NCI-H1694 treated with DMSO at 0.1 percent for 48 hours (cell line): ENCODE measurements around the gene SFXN4.
"Not testable (repeated sequence)": the region's sequence is repeated elsewhere in the genome, so short reads cannot be mapped to it uniquely, and the experiment has no call there.

Experiments
- DNase-seq: peaks from one replicate; lab custom pipeline; 2025; lab: John Stamatoyannopoulos, UW

Gene SFXN4

DNA sequence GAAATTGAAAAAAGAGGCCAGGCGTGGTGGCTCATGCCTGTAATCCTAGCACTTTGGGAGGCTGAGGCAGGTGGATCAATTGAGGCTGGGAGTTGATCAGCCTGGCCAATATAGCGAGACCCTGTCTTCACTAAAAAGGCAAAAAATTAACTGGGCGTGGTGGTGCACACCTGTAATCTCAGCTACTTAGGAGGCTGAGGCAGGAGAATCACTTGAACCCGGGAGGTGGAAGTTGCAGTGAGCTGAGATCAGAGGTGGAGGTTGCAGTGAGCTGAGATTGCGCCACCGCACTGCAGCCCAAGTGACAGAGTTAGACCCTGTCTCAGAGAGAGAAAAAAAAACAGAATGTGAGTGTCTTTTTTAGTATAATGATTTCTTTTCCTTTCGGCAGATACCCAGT lies 59.6 kb downstream of the SFXN4 start:
- DNase-seq: not testable (repeated sequence)

DNA sequence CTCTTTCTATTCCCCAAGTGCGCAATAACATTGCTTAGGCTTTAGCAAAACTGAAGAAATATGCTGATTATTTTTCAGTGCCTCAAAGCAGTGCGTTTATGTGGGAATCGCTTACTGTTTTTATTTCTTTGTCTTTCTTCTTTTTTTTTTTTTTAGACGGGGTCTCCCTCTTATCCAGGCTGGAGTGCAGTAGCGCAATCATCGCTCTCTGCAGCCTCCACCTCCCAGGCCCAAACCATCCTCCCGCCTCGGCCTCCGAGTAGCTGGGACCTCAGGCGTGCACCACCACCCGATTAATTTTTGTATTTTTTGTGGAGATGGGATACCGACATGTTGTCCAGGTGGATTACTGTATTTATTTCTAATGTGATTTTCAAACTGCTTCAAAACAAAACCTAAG lies 60.4 kb downstream of the SFXN4 start:
- no peak for DNase-seq

DNA sequence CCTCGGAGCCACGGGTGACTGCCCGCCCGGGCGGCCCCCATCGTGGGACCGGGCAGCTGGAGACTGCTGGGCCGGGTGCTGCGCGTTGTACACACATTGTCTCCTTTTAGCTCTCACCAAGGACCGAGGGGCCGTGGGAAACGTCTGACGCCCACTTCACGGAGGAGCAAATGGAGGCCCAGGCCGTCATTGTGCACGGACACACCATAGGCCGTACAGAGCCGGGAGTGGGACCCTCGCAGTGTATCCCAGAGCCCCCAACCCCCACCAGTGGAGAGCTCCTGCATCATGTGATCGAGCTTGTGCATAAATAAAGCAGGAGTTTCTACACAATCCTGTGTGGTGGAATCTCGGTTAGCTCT lies 60.9 kb downstream of the SFXN4 start:
- no peak for DNase-seq

DNA sequence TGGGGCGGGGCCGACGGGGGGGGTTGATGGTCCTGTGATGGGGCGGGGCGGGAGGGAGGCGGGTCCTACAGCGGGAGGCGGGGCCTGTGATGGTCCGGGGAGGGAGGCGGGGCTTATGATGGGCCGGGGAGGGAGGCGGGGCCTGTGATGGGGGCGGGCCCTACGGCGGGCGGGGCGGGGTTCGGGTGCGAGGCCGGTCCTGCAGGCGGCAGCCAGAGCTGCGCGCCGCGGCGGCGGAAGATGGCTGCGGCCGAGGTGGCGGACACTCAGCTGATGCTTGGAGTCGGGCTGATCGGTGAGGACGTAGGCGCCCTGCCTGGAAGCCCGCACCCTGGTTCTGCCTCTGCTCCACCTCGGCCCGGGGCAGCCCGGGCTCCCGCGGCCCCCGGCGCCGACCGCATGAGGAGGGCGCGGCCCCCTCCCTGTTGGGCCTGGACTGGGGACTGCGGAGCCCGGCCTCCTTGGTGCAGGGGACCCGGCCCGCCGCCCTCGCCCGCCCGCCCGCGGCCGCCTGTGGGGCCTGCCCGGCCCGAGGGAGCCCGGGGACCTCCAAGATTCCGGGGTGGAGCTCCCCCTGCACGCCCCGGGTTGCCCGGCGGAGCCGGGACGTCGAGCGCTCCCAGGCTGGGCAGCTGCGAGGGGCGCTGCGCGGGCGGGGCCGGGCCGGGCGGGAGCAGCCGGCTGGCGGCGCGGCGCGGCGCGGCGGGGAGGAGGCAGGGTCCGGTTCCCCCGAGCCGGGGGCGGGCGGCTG lies 61.4 kb downstream of the SFXN4 start, which contains the start of gene DENND10:
Gene DENND10 (plus strand): TSS at position 211 of the 751 bp plus-strand sequence. CDS start 30 bp downstream, at position 241.
- DNase-seq: no peak

DNA sequence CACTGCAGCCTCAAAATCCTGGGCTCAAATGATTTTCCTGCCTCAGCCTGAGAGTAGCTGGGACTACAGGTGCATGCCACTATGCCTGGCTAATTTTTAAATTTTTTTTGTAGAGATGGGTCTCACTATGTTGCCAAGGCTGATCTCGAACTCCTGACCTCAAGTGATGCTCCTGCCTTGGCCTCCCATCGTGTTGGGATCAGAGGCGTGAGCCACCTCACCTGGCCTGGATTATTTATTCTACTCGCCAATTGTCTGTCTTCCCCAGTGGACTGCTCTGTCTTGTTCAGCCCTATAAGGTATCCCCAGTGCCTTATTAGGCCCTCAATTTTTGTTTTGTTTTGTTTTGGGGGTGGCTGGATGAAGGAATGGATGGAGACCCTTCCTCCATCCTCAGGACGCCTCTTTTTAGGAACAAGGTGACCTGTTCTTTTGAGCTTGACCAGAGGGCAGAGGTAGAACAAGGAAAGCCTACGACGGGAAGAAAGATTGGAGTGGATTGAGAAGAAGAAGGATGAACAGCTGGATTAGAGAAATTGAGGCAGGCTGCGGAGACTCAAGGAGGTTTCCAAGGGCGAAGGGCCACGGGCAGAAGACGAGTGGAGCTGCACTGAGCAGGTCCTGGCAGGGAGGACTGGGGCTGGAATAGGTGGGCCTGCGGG lies 62.1 kb downstream of the SFXN4 start:
- no peak for DNase-seq

DNA sequence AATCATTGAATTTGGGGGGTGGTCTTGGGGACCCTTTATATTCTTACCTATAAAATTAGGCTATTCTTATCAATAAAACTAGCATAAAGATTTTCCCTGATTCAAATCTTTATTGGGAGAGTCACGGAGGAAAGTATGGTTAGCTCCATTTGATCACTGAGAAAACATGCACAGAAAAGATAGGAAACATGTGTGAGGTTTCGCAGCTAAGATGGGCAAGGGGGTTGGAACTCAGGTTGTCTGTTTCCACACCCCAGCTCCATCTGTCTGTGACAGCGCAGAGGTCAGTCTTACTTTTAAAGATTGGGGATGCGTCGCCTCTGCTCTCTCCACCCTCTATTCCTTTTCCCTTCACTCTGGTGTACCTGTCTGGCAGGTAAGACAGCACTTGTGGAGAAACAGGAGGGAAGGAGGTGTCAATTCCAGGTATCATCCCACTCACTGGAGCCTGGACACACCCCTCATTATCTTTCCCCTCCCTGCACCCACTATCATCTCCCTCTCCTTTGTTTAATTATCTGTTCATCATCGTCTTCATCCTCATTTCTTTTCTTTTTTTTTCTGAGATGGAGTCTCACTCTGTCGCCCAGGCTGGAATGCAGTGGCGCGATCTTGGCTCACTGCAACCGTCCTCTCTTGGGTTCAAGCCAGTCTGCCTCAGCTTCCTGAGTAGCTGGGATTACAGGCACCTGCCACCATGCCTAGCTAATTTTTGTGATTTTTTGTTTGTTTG lies 64.0 kb downstream of the SFXN4 start:
- DNase-seq: no peak

DNA sequence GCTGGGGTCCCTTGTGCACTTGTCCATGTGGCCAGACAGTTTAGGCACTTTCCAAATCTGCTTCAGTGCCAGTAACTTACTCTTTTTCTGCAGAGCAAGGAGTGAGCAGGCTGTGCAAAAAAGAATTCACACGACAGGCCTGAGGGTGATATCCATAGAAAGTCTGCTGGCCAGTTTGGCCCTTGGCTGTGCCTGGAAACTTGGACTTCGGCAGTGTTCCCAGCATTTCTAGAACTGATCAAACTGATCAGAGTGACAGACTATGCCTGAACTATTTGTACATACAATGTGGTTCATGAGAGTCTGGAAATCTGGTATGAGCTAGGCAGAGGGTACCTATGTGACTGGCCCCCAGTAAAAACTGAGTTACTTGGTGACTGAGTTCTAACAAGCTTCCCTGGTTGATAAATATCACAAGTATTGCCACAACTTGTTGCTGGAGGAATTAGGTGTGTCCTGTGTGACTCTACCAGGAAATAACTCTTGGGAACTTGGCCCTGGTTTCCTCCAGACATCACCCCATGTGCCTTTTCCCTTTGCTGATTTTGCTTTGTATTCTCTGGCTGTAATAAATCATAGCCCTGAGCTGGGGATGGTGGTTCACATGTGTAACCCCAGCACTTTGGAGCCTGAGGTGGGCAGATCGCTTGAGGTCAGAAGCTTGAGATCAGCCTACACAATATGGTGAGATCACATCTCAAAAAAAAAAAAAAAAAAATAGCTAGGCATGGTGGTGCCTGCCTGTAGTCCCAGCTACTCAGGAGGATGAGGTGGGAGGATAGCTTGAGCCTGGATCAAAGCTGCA lies 64.9 kb downstream of the SFXN4 start:
- no peak for DNase-seq

DNA sequence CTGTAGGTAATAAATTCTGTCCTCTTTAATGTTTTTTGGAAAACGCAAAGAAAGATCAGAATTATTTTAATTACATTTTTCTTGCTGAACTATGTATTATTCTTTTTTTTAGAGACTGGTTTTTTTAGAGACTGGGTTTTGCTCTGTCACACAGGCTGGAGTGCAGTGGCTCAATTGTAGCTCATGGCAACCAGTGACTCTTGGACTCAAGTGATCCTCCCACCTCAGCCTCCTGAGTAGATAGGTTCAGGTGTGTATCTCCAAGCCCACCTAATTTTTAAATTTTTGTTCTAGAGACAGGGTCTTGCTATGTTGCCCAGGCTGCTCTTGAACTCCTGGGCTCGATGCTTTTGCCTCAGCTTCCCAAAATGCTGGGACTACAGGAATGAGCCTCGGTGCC lies 66.9 kb downstream of the SFXN4 start:
- DNase-seq: no peak

DNA sequence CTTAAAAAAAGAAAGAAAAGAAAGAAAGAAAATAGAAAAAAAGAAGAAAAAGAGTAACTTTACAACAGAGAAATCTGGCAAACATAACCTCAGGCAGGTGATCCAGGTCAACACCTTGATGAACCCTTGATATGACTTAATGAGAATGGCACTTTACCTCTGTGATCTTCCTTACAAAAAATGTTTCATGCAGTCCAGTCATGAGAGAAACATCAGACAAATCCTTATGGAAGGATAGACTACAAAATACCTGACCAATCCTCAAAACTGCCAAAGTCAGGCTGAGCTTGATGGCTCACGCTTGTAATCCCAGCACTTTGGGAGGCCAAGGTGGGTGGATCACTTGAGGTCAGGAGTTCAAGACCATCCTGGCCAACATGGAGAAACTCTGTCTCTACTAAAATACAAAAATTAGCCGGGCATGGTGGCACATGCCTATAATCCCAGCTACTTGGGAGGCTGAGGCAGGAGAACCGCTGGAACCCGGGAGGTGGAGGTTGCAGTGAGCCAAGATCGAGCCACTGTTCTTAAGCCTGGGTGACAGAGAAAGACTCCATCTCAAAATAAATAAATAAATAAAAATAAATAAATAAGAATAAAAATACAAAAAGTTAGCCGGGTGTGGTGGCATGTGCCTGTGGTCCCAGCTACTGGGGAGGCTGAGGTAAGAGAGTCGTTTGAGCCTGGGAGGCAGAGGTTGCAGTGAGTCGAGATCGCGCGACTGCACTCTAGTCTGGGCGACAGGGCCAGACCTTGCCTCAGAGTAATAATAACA lies 68.7 kb downstream of the SFXN4 start:
- DNase-seq: not testable (repeated sequence)

DNA sequence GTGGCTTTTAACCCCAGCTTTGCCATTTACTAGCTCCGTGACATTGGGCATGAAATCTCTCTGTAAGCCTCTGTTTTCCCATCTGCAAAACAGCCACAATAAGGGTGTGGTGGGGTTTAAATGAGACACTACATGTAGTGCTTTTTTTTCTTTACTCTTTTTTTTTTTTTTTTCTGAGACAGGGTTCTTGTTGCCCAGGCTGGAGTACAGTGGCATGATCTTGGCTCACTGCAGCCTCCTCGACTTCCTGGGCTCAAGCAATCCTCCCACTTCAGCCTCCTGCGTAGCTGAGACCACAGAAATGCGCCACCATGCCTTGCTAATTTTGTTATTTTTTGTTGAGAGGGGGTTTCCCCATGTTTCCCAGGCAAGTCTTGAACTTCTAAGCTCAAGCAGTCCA lies 69.9 kb downstream of the SFXN4 start:
- no peak for DNase-seq

DNA sequence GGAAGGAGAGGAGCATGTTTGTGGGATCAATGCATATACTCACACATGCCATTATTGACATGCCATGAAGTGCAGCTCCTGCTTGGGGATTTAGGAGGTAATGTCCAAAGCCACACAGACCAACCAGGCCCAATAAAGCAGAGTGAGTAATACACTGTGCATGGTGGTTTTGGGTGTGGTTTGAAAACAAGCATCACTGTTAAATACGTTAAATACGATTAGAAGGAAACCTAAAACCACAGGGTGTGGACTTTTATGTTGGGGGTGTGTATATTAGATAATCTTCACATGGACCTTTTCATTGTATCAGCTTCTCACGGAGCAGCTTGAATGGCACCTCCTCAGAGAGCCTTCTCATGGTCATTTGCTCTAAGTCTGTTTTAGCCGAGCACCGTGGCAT lies 74.5 kb downstream of the SFXN4 start:
- DNase-seq: no peak
